ENCODE data around the gene CAMK2B.

CAMK2B gene

DNA sequence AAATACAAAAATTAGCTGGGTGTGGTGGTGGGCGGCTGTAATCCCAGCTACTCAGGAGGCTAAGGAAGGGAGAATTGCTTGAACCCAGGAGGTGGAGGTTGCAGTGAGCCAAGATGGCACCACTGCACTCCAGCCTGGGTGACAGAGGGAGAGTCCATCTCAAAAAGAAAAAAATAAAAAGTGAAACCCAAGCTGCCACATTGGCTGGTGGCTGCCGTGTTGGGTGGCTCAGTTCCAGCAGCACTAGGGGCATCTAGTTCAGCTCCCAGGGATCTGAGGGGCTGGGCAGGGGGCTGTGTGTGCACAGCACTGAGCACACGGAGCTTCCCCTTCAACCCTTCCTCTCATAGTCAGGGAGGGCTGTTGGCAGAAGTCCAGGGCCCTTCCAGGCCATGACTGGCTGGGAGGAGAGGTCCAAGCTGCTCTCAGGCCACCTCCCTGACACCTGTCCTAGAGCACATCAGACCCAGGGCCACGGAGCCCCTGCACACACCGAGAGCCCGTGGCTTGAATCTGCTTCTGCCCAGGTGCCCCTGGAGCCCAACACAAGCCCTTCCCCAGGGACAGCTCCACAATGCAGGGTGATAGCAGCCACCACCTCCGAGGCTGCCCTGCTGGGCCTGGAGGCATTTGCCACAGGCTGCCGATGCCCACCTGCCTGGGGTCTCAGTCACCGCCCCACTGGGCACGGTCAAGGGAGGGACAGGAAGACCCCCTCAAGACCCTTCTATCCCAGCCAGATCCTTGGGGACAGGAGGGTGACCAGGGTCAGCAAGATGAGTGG is 77.3 kb downstream of the CAMK2B start:
- no peak for DNase-seq

GRCh38 chr7:44246396-44247113 is 78.8 kb downstream of the CAMK2B start:
- no peak for DNase-seq

GRCh38 chr7:44244282-44244681 is 81.1 kb downstream of the CAMK2B start:
- no peak for DNase-seq

- no peak for DNase-seq
Observed at GRCh38 chr7:44242091-44242490, 83.3 kb downstream of the CAMK2B start.

- DNase-seq = peak in 1 of 2 experiments; percentile 51
Observed at GRCh38 chr7:44240983-44241510, 84.3 kb downstream of the CAMK2B start.

DNA sequence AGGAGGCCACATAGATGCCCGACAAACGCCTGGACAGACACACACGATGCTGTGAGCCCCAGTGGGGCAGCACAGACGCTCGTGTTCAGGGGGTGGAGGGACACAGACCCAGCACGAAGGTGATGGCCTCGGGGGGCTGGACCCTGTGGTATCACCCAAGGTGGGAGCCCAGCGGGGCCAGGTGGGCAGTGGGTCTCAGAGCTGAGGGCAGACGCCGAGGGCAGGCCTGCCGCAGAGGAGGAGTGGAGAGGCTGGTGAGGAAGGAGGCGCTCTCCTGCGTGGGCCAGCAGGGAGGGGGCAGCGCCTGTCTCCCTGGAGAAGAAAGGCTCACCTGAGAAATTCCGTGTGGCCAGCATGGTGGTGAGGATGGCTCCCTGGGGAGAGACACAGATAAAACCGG is 85.0 kb downstream of the CAMK2B start:
- DNase-seq = no peak

DNA sequence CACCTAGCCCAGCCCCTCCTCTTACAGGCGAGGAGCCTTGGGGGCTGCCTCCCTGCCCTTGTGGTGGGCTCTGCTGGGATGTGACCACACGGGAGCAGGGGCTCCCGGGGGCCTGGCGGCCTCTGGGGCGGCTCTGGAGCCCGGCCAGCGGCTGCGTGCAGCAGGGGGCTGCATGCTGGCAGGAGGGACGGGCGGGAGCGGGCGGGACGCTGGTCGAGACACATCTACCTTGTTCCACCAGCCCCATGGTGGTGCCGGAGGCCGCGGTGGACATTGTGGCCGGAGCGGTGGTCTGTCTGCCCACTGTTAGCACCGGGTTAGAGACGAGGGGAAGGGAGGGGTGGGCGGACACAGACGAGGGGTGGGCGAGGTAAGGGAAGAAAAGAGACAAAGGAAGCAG is 86.0 kb downstream of the CAMK2B start:
- no peak for DNase-seq

- no peak for DNase-seq
Observed at GRCh38 chr7:44238116-44238695, 87.2 kb downstream of the CAMK2B start.

DNA sequence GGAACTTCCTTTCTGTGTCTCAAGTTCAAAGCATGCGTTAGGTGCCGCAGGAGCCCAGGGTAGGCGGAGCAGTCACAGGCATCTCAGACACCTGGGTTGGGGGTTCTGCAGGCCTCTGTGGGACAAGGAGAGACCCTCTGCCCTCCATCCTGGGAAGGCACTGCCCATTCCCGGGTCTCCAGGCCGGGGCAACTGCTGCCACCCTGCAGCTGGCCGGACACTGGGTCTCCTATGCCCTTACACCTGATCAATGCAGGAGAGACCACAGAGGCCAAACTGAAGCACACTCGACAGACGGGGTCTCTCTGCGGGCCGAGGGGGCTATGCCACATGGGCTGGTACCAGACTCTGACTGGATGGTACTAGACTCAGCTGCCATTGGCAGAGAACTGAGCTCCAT is 87.7 kb downstream of the CAMK2B start:
- DNase-seq = no peak

- DNase-seq = no peak
Observed at GRCh38 chr7:44236333-44236728, 89.1 kb downstream of the CAMK2B start.

DNA sequence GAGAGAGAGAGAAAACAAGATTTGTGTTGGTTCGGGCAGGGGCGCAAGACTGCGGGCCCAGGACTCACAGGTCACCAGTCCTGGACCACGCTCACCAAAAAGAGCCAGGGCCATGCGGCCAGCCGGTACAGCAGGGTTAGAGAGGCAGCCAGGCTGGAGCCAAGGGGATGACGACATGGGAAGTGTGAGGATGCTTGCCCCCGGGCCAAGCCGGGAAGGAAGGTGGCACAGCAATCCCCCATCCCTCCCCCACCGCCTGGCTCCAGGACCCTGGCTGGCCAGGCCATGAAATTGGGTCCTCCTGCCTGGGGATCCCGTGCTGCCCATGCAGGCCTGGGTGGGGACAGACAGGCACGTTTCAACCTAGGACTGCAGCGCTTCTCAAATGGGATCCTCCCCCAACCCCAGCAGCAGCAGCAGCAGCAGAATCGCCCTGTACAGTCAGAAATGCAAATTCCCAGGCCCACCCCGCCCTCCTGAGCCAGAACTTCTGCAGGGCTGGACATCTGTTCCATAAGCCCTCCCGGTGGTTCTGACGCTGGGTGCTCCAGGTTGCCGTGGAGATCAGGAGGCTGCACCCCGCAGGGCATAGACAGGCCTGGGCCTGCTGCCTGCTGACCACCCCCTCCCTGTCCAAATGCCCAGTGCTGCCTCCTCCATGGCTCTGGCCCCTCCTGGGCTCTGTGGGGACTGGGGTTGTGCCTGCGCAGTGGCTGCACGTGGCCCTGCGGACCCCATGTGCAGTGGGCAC is 89.6 kb downstream of the CAMK2B start:
- DNase-seq = no peak

DNA sequence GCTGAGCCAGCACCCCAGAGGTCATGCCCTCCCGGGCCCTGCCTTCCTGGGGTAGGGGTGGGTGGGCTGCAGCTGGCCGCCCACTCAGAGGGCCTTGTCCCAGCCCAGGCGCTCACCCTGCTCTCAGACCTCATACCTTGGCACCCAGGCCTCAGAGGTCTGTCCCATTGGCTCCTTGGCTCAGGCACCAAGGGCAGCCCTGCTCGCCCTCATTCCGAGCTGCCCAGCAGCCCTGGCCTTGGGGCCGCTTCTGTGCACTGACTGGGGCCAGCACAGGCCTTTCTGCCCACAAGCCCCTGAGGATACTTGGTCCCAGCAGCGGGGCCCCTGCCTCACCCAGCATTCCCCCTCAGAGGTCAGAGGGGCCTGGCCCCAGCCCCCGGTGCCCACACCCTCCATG is 90.3 kb downstream of the CAMK2B start:
- no peak for DNase-seq

GRCh38 chr7:44232901-44233715 is 92.3 kb downstream of the CAMK2B start:
- no peak for DNase-seq

- DNase-seq = no peak
Observed at GRCh38 chr7:44232396-44232795, 93.0 kb downstream of the CAMK2B start.

- no peak for DNase-seq
Observed at GRCh38 chr7:44231088-44231487, 94.3 kb downstream of the CAMK2B start.

- DNase-seq = no peak
Observed at GRCh38 chr7:44230286-44230685, 95.1 kb downstream of the CAMK2B start.

GRCh38 chr7:44229546-44230105 is 95.8 kb downstream of the CAMK2B start:
- DNase-seq = no peak

DNA sequence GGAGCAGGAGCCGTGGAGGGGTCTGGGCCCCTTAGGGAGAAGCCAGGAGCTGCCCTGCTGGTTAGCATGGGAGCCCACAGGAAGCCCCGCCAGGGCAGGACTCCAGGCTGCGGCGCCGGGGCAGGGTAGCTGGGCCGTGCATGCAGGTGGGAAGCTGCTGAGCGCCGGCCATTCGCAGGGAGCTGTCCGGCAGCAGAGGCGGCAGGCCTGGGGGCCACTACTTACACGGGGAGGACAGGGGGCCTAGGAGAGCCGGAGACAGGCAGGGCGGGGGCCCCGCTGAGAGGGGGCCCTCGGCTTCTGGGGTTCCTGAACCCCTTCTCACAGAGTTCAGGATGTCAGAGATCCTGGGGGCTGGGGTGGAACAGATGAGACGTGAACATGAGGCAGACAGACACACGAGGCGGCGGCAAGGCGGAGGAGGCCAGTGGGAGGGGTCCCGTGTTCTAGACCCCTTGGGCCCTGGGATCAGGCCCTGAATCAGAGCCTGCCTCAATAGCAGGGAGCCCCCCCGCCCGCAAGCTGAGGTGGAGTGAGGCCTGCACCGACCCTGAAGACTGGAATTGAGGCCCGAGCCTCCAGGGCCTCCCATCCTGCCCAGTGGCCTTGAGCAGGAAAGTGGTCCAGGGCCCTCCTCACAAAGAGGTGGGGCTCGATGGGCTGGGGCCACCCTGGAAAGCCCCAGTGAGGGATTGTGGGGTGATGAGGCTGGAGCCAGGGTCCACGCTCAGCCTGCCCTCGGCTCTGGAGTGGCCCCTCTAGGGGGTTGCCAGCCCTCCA is 96.6 kb downstream of the CAMK2B start:
- no peak for DNase-seq

GRCh38 chr7:44227911-44228310 is 97.5 kb downstream of the CAMK2B start:
- no peak for DNase-seq

GRCh38 chr7:44226396-44226753 is 99.0 kb downstream of the CAMK2B start:
- DNase-seq = no peak

All from NCI-H187 (cell line).